Measurements from ENCODE around the gene TAS2R19.

The TAS2R19 gene

GRCh38 chr12:10994307-10994706, 28.1 kb downstream of the TAS2R19 start:
- H3K4me3 ChIP-seq (replicated peaks; ENCODE audit: low read depth, low read length), result no peak overlapping the region
- no peak for DNase-seq (ENCODE audit: low read depth)
- no peak for TF ChIP-seq CTCF (IDR thresholded peaks at IDR 0.05; ENCODE audit: low read length, missing control alignments)

DNA sequence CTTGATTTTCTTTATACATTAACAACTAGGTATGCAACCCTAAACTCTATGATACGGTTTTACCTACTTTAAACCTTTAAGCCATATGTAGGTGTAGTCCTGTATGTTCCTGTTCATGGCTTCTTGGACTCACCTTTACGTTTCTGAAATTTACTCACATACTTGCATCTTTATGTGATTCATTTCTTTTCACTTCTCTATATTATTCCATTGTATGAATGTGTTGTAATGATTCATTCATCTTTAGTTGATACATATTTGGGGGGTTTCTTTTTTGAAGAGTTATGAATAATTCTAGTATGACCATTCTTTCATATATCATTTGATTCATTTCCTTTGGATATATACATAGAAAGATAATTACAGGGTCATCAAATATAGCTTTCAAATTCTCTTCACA, 33.3 kb downstream of the TAS2R19 start:
- no peak for DNase-seq (ENCODE audit: low read depth)
- TF ChIP-seq CTCF (IDR thresholded peaks at IDR 0.05; ENCODE audit: low read length, missing control alignments), result no peak

GRCh38 chr12:10986812-10987211, 35.6 kb downstream of the TAS2R19 start, which contains the start of gene TAS2R50:
Gene TAS2R50 (minus strand): TSS chr12:10986912. CDS start chr12:10986860, 52 bp downstream.
- no peak for TF ChIP-seq CTCF (IDR thresholded peaks at IDR 0.05; ENCODE audit: low read length, missing control alignments)
- DNase-seq (ENCODE audit: low read depth), result no peak
- no peak within 1 kb of the TSS for H3K4me3 ChIP-seq (replicated peaks; ENCODE audit: low read depth, low read length)

More for the DNA sequence above, 33.3 kb downstream of the TAS2R19 start:
- H3K4me3 ChIP-seq (replicated peaks; ENCODE audit: low read depth, low read length), result no peak overlapping the region

GRCh38 chr12:10982244-10982643, 40.2 kb downstream of the TAS2R19 start:
- DNase-seq (ENCODE audit: low read depth), result no peak
- TF ChIP-seq CTCF (IDR thresholded peaks at IDR 0.05; ENCODE audit: low read length, missing control alignments), result no peak
- no peak overlapping the region for H3K4me3 ChIP-seq (replicated peaks; ENCODE audit: low read depth, low read length)

DNA sequence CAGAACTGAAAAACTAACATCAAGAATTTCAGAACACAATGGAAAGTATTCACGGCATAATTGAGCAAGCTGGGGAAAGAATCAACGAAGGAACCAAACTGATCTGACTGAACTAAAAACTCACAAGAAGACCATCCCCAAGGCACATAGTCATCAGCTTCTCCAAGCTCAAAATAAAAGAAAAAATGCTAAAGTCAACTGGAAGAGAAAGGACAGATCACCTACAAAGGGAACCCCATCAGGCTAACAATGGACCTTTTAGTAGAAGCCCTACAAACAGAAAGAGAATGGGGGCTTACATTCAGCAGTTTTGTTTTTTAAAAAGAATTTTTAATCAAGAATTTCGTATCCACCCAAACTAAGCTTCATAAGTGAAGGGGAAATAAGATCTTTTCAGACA, 47.5 kb downstream of the TAS2R19 start:
- DNase-seq (ENCODE audit: low read depth), result no peak
- no peak for TF ChIP-seq CTCF (IDR thresholded peaks at IDR 0.05; ENCODE audit: low read length, missing control alignments)
- no peak overlapping the region for H3K4me3 ChIP-seq (replicated peaks; ENCODE audit: low read depth, low read length)

All from fibroblast of pulmonary artery (primary cell).